ENCODE results near the gene ZC3H12D.

- no peak for TF ChIP-seq CTCF (IDR thresholded peaks at IDR 0.05)
- no peak for TF ChIP-seq POLR2A (IDR thresholded peaks at IDR 0.05)
These were observed 37.9 kb downstream of the ZC3H12D start for GRCh38 chr6:149446791-149447376.
